WI38 (cell line): ENCODE data around the gene NCK2.

ENCODE experiments used
- H3K4me3 ChIP-seq: 2 replicates; pipeline ENCODE4 v1.5.1; 2011; ENCODE audit warnings: low read depth, mild to moderate bottlenecking, control low read depth, low read length
- CTCF ChIP-seq: IDR thresholded peaks from 2 replicates; pipeline ENCODE4 v1.5.1; 2012; ENCODE audit warnings: low read depth, mild to moderate bottlenecking, control low read depth, low read length

The NCK2 gene

GRCh38 chr2:105869341-105869740 lies 124.6 kb downstream of the NCK2 start:
- TF ChIP-seq CTCF = no peak
- no peak overlapping the region for H3K4me3 ChIP-seq

- no peak overlapping the region for H3K4me3 ChIP-seq
- TF ChIP-seq CTCF = no peak
These were observed 125.3 kb downstream of the NCK2 start for GRCh38 chr2:105870062-105870461.

DNA sequence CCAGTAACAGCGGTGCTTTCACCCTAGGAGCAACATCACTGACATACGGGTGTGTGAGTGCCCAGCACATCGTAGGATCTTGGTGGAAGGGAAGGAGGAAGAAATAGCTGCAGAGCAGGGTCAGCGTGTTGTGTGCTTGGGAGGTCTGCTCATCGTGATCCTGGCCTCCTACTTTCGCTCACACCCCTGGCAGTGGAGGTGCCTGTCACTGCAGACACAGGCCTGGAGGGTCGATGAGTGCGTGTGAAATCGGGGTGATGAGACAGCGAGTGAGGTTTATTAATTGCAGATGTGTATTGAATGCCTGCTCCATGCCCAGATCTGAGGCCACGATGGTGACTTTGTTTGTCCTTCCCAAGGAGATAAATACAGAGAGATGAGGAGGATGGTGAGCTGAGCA lies 126.1 kb downstream of the NCK2 start:
- TF ChIP-seq CTCF = no peak
- H3K4me3 ChIP-seq = no peak overlapping the region

DNA sequence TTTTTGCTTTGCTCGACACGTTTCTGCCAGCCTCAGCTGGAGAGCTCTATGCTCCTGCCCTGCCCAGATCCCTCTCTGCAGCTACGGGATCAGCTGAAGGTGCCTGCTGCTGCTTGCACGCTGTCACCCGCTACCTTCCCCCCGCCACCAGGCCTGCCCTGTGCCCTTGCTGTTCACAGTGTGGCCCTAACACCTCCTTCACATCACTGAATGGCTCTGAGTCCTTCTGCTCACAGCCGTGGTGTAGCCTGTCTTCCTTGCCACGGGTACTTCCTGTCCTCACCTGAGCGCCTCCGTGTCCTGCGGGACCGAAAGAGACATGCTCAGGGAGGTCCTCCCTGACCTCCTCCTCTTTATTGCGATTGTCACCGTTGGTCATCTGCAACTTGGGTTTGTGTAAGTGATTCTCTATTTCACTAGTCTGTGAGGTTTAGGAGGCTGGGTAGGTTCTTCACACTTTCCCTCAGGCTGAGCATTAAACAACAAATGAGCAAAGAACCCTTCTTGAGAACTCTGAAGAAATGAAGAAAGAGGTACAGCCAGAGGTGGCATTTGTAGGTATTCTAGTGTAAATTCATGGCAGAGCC lies 127.5 kb downstream of the NCK2 start:
- no peak overlapping the region for H3K4me3 ChIP-seq
- no peak for TF ChIP-seq CTCF

- no peak overlapping the region for H3K4me3 ChIP-seq
- no peak for TF ChIP-seq CTCF
These were observed 128.1 kb downstream of the NCK2 start for GRCh38 chr2:105872830-105873229.

DNA sequence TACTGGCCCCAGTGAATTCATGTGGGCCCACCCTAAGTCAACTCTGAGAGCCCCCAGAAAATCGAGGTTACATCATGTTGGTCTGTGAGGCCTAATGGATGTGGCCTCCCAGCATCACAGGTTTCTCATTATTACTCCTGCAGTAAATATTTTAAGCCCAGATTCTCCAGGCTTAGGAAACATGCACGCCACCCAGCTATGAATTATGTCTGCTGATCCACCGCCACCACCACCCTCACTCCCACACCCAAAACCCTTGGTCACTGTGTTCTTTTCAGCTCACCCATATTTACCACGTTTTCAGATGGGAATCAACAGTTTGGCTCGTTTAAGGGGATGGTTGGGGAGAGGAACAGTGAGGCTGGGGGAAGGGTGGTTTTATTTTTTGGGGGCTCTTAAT lies 128.6 kb downstream of the NCK2 start:
- no peak overlapping the region for H3K4me3 ChIP-seq
- TF ChIP-seq CTCF = no peak

DNA sequence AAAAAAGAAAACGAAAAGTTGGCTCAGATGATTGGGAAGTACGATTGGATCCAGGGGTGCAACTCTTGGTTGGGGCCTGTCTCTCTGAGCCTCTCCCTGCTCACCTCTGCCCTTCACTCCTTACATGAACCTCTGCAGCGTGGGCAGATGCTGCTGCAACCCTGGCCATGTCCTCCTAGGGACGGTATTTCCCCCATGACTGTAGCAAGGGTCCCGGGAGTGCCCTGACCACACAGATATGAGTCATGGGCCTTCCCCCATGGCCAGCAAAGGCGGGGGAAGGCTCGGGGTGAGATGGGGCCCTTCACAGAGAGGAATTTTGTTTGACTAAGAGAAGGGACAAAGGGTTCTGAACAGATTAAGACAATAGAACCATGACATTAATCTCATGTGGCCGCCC lies 129.0 kb downstream of the NCK2 start:
- H3K4me3 ChIP-seq = no peak overlapping the region
- no peak for TF ChIP-seq CTCF
